Nephron progenitor cell (in vitro differentiated cells): ENCODE data around the gene MBOAT1.

Experiments
- DNase-seq: peaks from one replicate; pipeline ENCODE4 v3.0.0; 2021
- H3K27ac Mint-ChIP-seq: 2 replicates; pipeline ENCODE4 v1.8.0; 2021; ENCODE audit warnings: mild to moderate bottlenecking, moderate library complexity, mixed read lengths
- H3K27me3 Mint-ChIP-seq: 2 replicates; pipeline ENCODE4 v1.8.0; 2021; ENCODE audit warnings: mild to moderate bottlenecking, low read depth, mixed read lengths; ENCODE audit not compliant: poor library complexity
- H3K36me3 Mint-ChIP-seq: 2 replicates; pipeline ENCODE4 v1.8.0; 2021; ENCODE audit warnings: low read depth, mixed read lengths
- H3K4me1 Mint-ChIP-seq: 2 replicates; pipeline ENCODE4 v1.8.0; 2021; ENCODE audit warnings: mixed read lengths
- H3K4me3 Mint-ChIP-seq: 2 replicates; pipeline ENCODE4 v1.8.0; 2021; ENCODE audit warnings: mild to moderate bottlenecking, moderate library complexity, mixed read lengths
- H3K9me3 Mint-ChIP-seq: 2 replicates; pipeline ENCODE4 v1.8.0; 2021; ENCODE audit warnings: mild to moderate bottlenecking, moderate library complexity, mixed read lengths
- CTCF ChIP-seq: fragments of 200-600 bp; sonication (generic); IDR thresholded peaks from 2 replicates; pipeline ENCODE4 v1.5.0; 2021; ENCODE audit warnings: antibody characterized with exemption

Gene MBOAT1

GRCh38 chr6:20236909-20237600 is 24.8 kb upstream of the MBOAT1 start:
- H3K27ac Mint-ChIP-seq = no peak overlapping the region
- H3K27me3 Mint-ChIP-seq = peaks cover 6% of the 10 kb centered on the region
- no peak overlapping the region for H3K4me3 Mint-ChIP-seq
- no peaks in the 10 kb centered on the region for H3K36me3 Mint-ChIP-seq
- TF ChIP-seq CTCF = no peak
- no peak for DNase-seq
- peaks cover 10% of the 10 kb centered on the region for H3K9me3 Mint-ChIP-seq
- H3K4me1 Mint-ChIP-seq = peaks cover 22% of the 10 kb centered on the region

- Mint-ChIP-seq H3K4me3 (no peak overlapping the region), H3K9me3 (peaks cover 10% of the 10 kb centered on the region), H3K4me1 (peaks cover 15% of the 10 kb centered on the region), H3K36me3 (no peaks in the 10 kb centered on the region), H3K27me3 (peaks cover 6% of the 10 kb centered on the region), H3K27ac (no peak overlapping the region)
- no peak for TF ChIP-seq CTCF
- DNase-seq = no peak
Observed at GRCh38 chr6:20236344-20236743, 24.1 kb upstream of the MBOAT1 start.

GRCh38 chr6:20235041-20235440 is 22.8 kb upstream of the MBOAT1 start:
- Mint-ChIP-seq H3K4me1 (peaks cover 12% of the 10 kb centered on the region), H3K27ac (no peak overlapping the region), H3K9me3 (peaks cover 10% of the 10 kb centered on the region)

GRCh38 chr6:20234136-20234535 is 21.9 kb upstream of the MBOAT1 start:
- Mint-ChIP-seq H3K9me3 (peaks cover 10% of the 10 kb centered on the region), H3K36me3 (no peaks in the 10 kb centered on the region), H3K4me1 (peaks cover 12% of the 10 kb centered on the region), H3K27ac (no peak overlapping the region), H3K4me3 (no peak overlapping the region), H3K27me3 (peaks cover 4% of the 10 kb centered on the region)
- no peak for TF ChIP-seq CTCF
- no peak for DNase-seq

More at GRCh38 chr6:20235041-20235440, 22.8 kb upstream of the MBOAT1 start:
- no peak overlapping the region for H3K4me3 Mint-ChIP-seq
- H3K27me3 Mint-ChIP-seq = peaks cover 4% of the 10 kb centered on the region
- no peak for DNase-seq
- H3K36me3 Mint-ChIP-seq = no peaks in the 10 kb centered on the region
- TF ChIP-seq CTCF = no peak

GRCh38 chr6:20233007-20233730 is 20.9 kb upstream of the MBOAT1 start:
- Mint-ChIP-seq H3K9me3 (peaks cover 7% of the 10 kb centered on the region), H3K4me1 (peaks cover 5% of the 10 kb centered on the region), H3K27ac (no peak overlapping the region), H3K4me3 (no peak overlapping the region), H3K27me3 (peaks cover 7% of the 10 kb centered on the region), H3K36me3 (no peaks in the 10 kb centered on the region)
- DNase-seq = no peak
- no peak for TF ChIP-seq CTCF
